G401 (cell line): ENCODE results near the gene CUX1. TPM values are rescaled to one million over a fixed set of nuclear protein-coding genes. Genes with fewer than 3 reads are reported as not detected.
A peak's percentile ranks its signal among the peaks of the same experiment; 100 is the strongest.
"Not testable (repeated sequence)": the region's sequence is repeated elsewhere in the genome, so short reads cannot be mapped to it uniquely, and the experiment has no call there.

Experiments used
- DNase-seq: peaks from one replicate; pipeline ENCODE4 v3.0.0-alpha.2; 2015; ENCODE audit warnings: low spot score
- in situ Hi-C: cut with HindIII; loops from 2 replicates; pipeline ENCODE4 v1.10.0; 2016; ENCODE audit warnings: low sequenced_read_pairs, mixed read lengths
- total RNA-seq: library from RNA; depleted of rRNA; stranded (reverse); fragments of >200 nt; shearing (Covaris generic); gene quantifications from 2 replicates; pipeline ENCODE4 v1.2.3, GENCODE V29; 2014

The CUX1 gene
- total RNA-seq, 1 experiment from 2014 or later, result 23.2 TPM

DNA sequence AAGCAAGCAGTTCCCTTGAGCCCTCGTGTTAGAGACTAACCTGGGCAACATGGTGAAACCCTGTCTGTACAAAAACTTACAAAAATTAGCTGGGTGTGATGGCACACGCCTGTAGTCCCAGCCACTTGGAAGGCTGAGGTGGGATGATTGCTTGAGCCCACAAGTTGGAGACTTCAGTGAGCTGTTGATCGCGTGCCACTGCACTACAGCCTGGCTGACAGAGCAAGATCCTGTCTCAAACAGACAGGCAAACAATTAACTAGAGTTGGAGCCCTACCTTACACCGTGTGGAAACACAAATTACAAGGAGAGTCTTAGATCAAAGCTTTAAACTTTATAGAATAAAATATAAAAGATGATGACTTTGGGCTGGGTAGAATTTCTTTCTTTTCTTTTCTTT, 219.5 kb downstream of the CUX1 start:
- DNase-seq, result no peak
- in situ Hi-C loops, result no loop called here

DNA sequence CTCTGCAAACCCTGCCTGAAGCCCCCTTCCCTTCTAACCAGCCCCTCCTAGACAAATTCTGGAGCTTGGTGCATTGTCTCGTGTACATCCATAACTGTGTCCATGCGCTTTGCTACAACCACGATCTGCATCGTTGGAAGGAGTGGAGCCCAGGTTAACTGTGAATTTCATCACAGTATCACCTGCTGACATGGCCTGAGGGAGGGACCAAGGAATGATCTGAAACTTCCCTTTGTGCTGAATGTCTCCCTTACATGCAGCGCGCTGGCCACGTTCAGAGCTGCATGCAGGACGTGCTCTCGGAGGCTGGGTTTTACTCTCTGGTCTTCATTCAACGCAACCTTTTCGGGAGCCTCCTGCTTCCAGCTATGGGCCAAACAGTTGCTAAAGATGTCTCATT, 222.3 kb downstream of the CUX1 start:
- no peak for DNase-seq
- in situ Hi-C loops, result no loop called here

DNA sequence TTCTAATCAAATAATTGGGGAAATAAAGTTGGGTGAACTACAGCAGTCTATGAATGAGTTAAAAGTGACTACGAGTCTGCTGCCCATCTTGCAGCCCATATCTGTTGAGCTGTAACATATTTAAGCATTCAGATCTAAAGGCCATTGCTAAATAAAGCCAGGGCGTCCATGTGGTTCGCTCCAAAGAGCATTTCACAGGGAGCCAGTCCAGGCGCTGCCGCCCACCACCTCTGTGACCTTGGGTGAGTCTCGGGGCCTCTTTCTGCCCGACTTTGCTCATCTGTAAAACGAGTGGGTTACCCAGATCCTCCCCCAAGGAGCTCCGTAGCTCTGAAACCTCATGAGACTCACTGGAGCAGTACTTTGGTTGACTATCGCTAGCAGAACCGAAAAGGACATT, 223.1 kb downstream of the CUX1 start:
- DNase-seq, result no peak
- in situ Hi-C loops, result no loop called here

DNA sequence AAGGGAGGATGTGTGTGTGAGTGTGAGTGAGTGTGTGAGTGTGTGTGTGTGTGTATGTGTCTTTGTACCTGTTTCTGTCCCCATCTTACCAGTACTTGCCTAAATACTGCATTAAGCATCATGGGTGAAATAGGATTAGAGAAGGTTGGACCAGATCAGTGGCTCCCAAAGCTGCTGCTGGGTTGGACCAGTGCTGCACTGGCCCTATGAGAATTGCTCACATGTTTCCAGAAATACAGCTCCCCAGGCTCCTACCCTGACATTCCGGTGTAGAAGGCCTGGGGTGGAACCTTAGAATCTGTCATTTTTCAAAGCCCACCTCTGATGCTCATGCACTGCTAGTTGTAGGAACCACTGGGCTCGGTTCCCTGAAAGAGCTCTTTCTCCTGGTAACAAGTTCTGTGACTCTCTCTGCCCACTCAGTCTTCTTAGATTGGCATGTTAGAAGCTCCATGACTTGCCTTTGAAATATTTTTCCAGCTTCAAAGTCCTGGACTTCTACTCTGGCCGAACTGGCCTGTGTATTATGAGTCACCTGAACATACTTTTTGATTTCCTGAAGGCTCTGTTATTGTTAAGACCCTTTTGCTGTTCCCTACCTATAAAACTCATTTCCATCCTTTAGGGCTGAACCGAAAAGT, 224.7 kb downstream of the CUX1 start:
- no peak for DNase-seq
- in situ Hi-C loops, result no loop called here

DNA sequence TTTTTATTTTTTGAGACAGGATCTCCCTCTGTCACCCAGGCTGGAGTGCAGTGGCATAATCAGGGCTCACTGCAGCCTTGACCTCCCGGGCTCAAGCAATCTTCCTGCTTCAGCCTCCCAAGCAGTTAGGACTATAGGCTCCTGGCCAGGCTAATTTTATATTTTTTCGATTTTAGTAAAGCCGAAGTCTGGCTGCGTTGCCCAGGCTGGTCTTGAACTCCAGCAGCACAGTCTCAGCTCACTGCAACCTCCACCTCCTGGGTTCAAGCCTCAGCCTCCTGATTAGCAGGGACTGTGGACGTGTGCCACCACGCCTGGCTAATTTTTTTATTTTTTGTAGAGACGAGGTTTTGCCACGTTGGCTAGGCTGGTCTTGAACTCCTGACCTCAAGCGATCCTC, 225.4 kb downstream of the CUX1 start:
- in situ Hi-C loops, DNase-seq: not testable (repeated sequence)

DNA sequence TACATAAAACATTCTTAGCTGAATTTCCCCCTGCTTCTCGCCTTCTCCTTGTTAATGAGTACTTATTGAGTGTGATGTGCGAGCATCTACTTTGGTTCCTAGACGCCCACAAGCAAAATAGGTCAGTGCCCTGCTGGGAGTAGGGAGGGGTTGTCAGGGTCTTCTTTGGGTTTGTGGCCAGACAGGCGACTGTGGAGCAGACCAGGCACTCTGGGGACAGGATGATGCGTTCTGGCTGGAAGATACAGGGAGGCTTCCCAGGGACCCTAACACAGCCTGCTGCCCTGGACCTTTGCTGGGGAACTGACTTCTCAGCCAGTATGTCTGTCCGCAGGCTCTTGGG, 227.2 kb downstream of the CUX1 start:
- in situ Hi-C loops, result no loop called here
- DNase-seq, result no peak

DNA sequence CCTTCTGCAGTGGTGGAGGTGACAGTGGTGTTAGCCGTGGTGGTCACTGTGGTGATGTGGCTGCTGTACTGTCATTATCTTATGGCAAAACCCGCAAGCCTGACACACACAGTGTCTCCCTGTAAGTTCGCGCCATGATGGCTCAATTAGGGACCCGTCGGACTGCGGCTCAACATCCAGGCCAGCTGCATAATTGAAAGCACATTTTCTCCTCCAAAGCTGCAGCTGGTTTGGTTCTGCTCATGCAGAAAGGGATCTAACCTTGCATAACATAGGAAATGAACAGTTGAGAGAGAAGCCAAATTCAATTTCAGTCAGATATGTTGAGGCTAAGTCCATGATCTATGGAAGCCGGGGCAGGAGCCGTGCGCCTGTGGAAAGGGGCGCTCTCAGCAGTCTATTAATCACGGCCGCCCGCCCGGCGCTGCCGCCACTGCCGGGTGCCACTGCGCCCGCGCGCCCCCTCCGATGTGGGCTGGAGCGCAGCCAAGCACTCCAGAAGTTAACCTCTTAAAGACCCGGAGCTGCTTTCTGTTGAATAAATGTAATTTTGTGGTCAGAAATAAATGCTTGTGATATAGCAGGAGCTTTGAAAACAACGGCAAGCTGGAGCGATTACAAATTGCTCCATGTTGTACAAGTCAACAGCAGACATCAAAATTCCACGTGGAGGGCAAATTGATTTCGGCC, 227.7 kb downstream of the CUX1 start:
- in situ Hi-C loops, result no loop called here
- peak; percentile 38 for DNase-seq

DNA sequence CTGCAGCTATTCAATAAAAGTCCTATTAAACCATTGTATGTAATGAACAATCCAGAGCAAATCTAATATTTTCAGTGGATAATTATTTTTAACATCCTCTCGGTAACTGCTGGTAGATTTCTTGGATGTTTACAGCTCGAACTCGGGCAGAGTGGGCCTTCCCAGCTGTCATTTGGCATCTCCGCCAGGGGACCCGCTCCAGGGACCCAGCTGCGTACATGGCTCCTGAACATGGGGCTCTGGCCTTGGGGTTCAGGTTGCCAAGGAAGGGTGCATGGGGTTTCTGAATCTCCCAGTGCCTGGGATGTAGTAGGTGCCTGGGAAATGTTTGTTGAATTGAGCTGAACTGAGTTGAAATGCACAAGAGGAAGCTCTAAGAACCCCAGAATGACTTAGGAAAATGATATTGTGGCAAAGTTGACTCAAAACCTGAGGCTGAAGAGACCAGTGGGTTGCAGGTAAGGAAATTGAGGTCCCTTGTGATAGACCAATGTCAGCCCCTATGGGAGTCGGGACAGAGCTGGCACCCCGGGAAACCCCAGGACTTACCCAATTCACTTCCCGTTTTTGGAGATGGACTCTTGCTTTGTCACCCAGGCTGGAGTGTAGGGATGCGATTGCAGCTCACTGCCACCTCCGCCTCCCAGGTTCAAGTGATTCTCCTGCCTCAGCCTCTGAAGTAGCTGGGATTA, 228.4 kb downstream of the CUX1 start:
- in situ Hi-C loops, result no loop called here
- no peak for DNase-seq

DNA sequence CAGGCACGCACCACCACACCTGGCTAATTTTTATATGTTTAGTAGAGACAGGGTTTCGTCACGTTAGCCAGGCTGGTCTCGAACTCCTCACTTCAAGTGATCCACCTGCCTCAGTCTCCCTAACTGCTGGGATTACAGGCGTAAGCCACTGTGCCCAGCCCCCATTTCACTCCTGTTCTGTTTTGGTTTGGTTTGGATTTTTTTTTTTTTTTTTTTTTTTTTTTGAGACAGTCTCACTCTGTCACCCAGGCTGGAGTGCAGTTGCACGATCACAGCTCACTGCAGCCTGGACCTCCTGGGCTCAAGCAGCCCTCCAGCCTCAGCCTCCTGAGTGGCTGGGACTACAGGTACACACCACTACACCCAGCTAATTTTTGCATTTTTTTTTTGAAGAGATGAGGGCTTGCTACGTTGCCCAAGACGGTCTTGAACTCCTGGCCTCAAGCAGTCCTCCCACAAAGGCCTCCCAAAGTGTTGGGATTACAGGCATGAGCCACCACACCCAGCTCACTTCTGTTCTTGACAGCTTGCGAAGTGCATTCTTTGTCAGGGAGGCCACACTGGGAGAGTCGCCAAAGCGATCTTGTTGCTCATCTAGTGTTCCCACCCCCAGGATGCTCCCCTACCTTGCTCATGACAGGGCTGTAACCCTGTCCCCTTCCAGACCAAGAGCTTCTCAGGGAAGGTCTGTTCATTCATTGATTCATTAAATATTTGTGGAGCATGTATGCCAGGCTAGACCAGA, 229.1 kb downstream of the CUX1 start:
- DNase-seq, result no peak
- in situ Hi-C loops, result no loop called here

DNA sequence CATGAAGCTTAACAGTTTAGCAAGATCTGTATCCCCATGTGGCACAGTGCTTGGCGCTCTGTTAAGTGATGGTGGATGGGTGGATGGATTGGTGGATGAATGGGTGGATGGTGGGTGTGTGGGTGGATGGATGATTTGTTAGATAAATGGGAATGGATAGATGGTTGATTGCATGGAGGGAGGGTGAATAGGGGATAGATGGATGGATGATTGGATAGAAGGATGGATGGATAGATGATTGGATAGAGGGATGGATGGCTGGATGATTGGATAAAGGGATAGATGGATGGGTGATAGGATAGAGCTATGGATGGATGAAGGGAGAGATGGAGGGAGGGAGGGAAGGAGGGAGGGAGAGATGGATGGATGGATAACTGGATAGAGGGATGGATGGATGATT, 229.7 kb downstream of the CUX1 start:
- DNase-seq, result no peak
- in situ Hi-C loops, result no loop called here

DNA sequence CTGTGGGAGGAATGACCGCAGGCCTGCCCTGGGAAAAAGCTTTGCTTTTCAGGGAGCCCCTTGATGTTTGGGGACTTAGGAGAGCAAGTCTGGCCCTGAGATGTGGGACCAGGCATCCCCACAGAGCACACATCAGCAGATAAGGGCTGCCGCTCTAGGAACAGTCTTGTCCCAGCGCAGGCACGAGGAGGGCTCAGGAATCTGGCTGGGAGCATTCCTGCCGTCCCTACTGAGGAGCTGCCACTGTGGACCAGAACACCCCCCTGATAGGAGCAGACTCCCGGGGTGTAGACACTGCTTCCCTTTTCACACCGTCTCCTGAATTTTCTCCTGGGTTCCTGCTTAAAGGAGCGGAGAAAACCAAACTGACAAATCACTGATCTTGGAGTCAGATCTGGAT, 232.3 kb downstream of the CUX1 start:
- in situ Hi-C loops, result no loop called here
- DNase-seq, result no peak

DNA sequence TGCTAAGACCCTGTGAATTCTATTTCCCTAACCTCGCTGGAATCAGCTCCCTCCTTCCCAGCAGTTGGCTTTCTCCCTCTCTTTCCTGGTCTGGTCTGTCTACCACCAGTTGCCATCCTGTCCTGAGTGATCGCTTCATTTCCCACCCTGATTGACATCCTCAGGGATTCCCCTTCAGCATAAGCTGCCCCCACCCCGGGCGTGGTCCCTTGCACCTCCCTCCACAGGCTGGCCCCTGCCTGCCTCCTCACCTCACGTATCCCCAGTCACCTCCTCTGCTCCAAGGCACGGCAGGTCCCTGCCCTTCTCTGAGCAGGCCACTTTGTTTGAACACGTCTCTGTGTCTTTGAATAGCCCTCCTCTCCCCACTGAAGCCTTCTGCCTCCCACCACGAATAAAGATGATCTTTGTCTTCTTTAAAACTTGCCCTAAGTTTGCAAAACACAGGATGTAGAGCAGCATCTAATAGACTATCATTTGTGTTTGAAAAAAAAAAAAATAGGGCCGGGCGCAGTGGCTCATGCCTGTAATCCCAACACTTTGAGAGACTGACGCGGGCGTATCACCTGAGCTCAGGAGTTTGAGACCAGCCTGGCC, 233.5 kb downstream of the CUX1 start:
- in situ Hi-C loops, result no loop called here
- DNase-seq, result no peak

DNA sequence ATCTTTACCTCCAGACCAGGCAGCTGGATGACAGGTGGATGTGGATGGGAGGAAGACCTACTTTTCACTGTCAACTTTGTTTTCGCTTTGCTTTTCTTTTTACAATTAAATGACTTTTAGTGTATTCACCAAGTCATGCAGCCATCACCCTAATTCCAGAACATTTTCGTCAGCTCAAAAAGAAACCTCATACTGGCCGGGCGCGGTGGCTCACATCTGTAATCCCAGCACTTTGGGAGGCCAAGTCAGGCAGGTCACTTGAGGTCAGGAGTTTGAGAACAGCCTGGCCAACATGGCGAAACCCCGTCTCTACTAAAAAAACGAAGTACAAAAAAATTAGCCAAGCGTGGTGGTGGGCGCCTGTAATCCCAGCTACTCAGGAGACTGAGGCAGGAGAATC, 234.3 kb downstream of the CUX1 start:
- DNase-seq, in situ Hi-C loops: not testable (repeated sequence)

DNA sequence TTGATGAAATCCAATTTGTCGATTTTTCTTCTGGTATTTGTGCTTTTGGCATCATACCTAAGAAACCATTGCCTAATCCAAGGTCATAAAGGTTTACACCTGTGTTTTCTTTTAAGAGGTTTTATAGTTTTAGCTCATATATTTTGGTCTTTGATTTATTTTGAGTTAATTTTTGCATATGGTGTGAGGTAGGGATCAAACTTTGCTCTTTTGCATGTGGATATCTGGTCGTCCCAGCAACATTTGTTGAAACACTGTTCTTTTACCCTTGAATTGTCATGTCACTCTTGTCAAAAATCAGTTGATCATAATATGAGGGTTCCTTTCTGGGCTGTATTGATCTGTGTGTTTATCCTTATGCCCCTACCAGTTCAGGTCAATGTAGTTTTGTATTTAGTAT, 236.7 kb downstream of the CUX1 start:
- DNase-seq, result no peak
- in situ Hi-C loops, result no loop called here

DNA sequence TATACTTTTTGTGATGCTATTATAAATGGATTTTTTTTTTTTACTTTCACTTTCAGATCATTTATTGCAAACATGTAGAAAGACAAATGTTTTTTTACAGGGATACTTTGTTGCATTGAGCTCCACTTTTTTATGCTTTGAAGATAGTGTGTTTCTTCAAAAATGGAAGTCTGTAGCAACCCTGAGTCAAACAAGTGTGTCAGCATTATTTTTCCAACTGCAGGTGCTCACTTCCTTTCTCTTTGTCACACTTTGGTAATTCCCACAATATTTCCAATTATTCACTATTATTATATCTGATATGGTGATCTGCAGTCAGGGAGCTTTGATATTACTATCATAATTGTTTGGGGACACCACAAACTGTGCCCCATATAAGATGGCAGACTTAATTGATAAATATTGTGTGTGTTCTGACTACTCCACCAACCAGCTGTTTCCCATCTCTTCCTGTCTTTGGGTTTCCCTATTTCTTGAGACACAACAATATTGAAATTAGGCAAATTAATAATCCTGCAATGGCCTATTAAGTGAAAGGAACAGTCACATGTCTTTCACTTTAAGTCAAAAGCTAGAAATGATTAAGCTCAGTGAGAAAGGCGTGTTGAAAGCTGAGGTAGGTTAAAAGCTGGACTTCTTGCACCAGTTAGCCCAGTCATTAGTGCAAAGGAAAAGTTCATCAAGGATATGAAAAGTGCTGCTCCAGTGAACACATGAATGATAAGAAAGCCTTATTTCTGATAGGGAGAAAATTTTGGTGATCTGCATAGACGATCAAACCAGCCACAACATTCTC, 238.0 kb downstream of the CUX1 start:
- in situ Hi-C loops, result no loop called here
- no peak for DNase-seq

DNA sequence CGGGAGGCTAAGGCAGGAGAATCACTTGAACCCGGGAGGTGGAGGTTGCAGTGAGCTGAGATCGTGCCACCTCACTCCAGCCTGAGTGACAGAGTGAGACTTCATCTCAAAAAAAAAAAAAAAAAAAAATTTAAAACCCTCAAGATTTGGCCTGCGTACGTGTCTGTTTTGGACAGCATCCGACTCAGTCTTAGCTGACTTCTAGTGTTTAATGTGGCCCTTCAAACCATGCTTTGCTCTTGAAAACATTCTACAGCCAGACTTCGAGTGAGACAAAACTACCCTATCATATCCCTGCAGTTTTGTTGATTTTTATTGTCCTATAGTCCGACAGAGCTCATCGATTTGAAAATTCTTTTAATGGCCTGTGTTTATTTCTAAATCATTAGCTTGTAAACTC, 242.1 kb downstream of the CUX1 start:
- in situ Hi-C loops, result no loop called here
- DNase-seq, result no peak

DNA sequence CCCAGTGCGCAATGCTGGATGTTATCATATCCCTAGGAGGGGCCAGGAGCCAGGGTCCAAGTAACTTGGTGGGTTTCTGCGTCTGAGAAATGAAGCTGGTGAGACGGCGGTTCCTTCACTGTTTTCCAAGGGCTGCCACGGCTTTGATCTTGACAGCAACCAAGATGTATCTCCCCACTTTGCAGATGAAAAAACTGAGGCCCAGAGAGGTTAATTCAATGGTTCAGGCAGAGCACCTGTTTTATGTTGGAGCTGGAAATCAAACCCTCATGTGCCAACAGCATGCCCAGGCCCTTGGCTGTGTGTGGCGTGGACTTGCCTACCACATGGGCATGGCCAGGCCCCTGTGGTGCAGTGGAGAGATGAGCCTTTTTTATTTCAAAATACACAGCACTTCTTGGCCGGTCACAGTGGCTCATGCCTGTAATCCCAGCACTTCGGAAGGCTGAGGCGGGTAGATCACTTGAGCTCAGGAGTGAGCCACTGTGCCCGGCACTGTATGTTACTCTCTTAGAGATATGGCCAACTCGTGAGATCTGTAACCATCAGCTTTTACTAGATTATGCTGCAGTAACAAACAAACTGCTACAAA, 244.0 kb downstream of the CUX1 start:
- in situ Hi-C loops, result no loop called here
- DNase-seq, result peak; percentile 35

DNA sequence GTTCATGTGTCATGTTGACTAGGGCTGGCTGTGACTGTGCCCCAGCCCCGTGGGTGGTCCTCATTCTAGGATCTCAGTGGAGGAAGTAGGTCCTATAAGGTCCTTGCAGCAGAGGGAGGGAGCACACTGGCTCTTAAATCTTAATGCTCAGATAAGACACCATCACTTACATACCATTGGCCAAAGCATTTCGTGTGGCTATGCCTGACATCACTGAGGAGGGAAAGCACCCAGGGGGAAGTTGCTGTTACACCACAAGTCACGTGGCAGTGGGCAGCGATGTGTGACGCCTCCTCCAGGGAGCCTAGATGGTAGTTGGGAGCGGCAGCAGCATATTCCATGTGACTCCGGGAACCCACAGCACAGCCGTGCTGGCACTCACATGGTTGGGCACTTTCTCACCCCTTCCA, 244.6 kb downstream of the CUX1 start:
- no peak for DNase-seq
- in situ Hi-C loops, result no loop called here
